Left lung (tissue), 14 donors: ENCODE measurements around the gene ENDOU. TPM values are rescaled to one million over a fixed set of nuclear protein-coding genes. Genes with fewer than 3 reads are reported as not detected.
A peak's percentile ranks its signal among the peaks of the same experiment; 100 is the strongest.

Source experiments
- ATAC-seq: fragments of 200-7000 bp; cut with Tn5 transposase; one replicate; pipeline ENCODE4 v1.9.1; 2020; ENCODE audit warnings: moderate library complexity
- DNase-seq, 4 donors: peaks; one replicate each; pipeline ENCODE4 v3.0.0-alpha.2; 2013 to 2020
- H3K27ac ChIP-seq, 2 donors: fragments of 200-600 bp; sonication (generic) in 1 of 2; one replicate each; pipeline versions ENCODE4 v1.5.0 to v1.8.0; 2020 to 2021
- H3K27me3 ChIP-seq, 2 donors: fragments of 200-600 bp; sonication (generic) in 1 of 2; one replicate each; pipeline versions ENCODE4 v1.5.0 to v1.8.0; 2020 to 2021
- H3K36me3 ChIP-seq, 2 donors: fragments of 200-600 bp; sonication (generic) in 1 of 2; one replicate each; pipeline versions ENCODE4 v1.5.0 to v1.8.0; 2020 to 2021
- H3K4me1 ChIP-seq, 2 donors: fragments of 200-600 bp; one replicate each; pipeline ENCODE4 v1.8.0; 2021
- H3K4me3 ChIP-seq, 2 donors: fragments of 200-600 bp; sonication (generic) in 1 of 2; one replicate each; pipeline versions ENCODE4 v1.5.0 to v1.8.0; 2020 to 2021; ENCODE audit warnings: mild to moderate bottlenecking in 1 of 2
- H3K9me3 ChIP-seq, 2 donors: fragments of 200-600 bp; sonication (generic) in 1 of 2; one replicate each; pipeline versions ENCODE4 v1.5.0 to v1.8.0; 2020 to 2021
- CTCF ChIP-seq, 2 donors: fragments of 200-600 bp; sonication (generic) in 1 of 2; IDR thresholded peaks; one replicate each; pipeline versions ENCODE4 v1.5.0 to v1.8.0; 2021; ENCODE audit warnings: antibody characterized with exemption in 2 of 2
- intact Hi-C, 2 donors: fragments of 100-400 bp; cut with DNase I; formaldehyde crosslinking; loops; one replicate each; pipeline versions ENCODE4 v1.11.2 to v1.14.2; 2022
- long read RNA-seq, 12 donors: library from polyadenylated mRNA in 2 of 12; unstranded in 2 of 12; transcript quantifications; one replicate each; pipeline ENCODE4 v2.0.0 and lab custom pipeline, GENCODE V29; 2019 to 2026
- polyA plus RNA-seq, 6 donors: library from polyadenylated mRNA; unstranded; fragments of 120-200 nt; gene quantifications; one replicate each; pipeline ENCODE4 v1.2.1, GENCODE V29; 2013; ENCODE audit not compliant: insufficient read length in 6 of 6
- total RNA-seq, 2 donors: library from RNA; stranded (reverse); fragmentation: NEBNext Ultra II Directional; extraction: Animal tissue kit (Norgen Biotek cat#: 25700); gene quantifications; one replicate each; pipeline ENCODE4 v1.2.1, GENCODE V29; 2021
- donor health status: DM: no; HTN: yes; CAD: no.
- donor health status: DM: no; HTN: no; CAD: no.

ENDOU gene, protein sequence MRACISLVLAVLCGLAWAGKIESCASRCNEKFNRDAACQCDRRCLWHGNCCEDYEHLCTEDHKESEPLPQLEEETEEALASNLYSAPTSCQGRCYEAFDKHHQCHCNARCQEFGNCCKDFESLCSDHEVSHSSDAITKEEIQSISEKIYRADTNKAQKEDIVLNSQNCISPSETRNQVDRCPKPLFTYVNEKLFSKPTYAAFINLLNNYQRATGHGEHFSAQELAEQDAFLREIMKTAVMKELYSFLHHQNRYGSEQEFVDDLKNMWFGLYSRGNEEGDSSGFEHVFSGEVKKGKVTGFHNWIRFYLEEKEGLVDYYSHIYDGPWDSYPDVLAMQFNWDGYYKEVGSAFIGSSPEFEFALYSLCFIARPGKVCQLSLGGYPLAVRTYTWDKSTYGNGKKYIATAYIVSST
- total RNA-seq (not detected), polyA plus RNA-seq (under 1 TPM; 0.14 to 0.58 (median 0.30) TPM)
- long read RNA-seq, donor 1 = 0 reads
- long read RNA-seq, donor 2 = 0 reads
- long read RNA-seq, donor 3 = 0 reads
- long read RNA-seq, donor 4 = 0 reads
- long read RNA-seq, donor 5 = 0 reads
- long read RNA-seq, donor 6 = 0 reads
- long read RNA-seq, donor 7 = 0 reads
- long read RNA-seq, donor 8 = 0 reads
- long read RNA-seq, donor 9 = 0 reads
- long read RNA-seq, donor 10 = 0 reads
- long read RNA-seq, donor 11 = 0 reads
- long read RNA-seq, donor 12 = 0 reads

- Histone ChIP-seq H3K36me3 (no peaks in the 10 kb centered on the region), H3K9me3 (no peaks in the 10 kb centered on the region), H3K27me3 (no peaks in the 10 kb centered on the region), H3K27ac (no peak within 1 kb of the TSS), H3K4me1 (peaks cover 0 to 2% of the 10 kb centered on the region in 2 donors), H3K4me3 (no peak within 1 kb of the TSS)
- DNase-seq = peak in 1 of 4 donors; percentile 14
- ATAC-seq = no peak
- no peak for TF ChIP-seq CTCF (IDR thresholded peaks at IDR 0.05)
- intact Hi-C loops = no loop called here
Observed at GRCh38 chr12:47725091-47725772, at the start of gene ENDOU. TSS of gene ENDOU (minus strand) at chr12:47725490. CDS start at chr12:47725413, 77 bp downstream.

- no peak for DNase-seq
- intact Hi-C loops = loop anchor here in 1 of 2 donors (5.0 to 10.0 kb wide), 2 partner anchors 57 to 60 kb away; no protein-coding TSS in a partner anchor
- Histone ChIP-seq H3K27me3 (no peaks in the 10 kb centered on the region), H3K27ac (peak overlapping the region in 1 of 2 donors; percentile 77), H3K4me3 (peak overlapping the region in 1 of 2 donors; percentile 85), H3K9me3 (no peaks in the 10 kb centered on the region), H3K4me1 (peaks cover 19 to 79% of the 10 kb centered on the region in 2 donors), H3K36me3 (no peaks in the 10 kb centered on the region)
- no peak for ATAC-seq
- TF ChIP-seq CTCF (IDR thresholded peaks at IDR 0.05) = no peak
Observed at GRCh38 chr12:47774663-47775062, 49.4 kb upstream of the ENDOU start.

GRCh38 chr12:47773858-47774580 is 48.7 kb upstream of the ENDOU start:
- H3K27me3 ChIP-seq = no peaks in the 10 kb centered on the region
- peak overlapping the region; percentile 85 to 97 for H3K4me3 ChIP-seq
- no peaks in the 10 kb centered on the region for H3K36me3 ChIP-seq
- no peaks in the 10 kb centered on the region for H3K9me3 ChIP-seq
- H3K27ac ChIP-seq = peak overlapping the region in 1 of 2 donors; percentile 80
- no peak for TF ChIP-seq CTCF (IDR thresholded peaks at IDR 0.05)
- intact Hi-C loops = loop anchor here in 1 of 2 donors (10.0 kb wide), 1 partner anchor 61 kb away; no protein-coding TSS in a partner anchor
- ATAC-seq = no peak
- DNase-seq = no peak
- H3K4me1 ChIP-seq = peaks cover 19 to 74% of the 10 kb centered on the region in 2 donors

- peak within 1 kb of the TSS; percentile 85 to 97 for H3K4me3 ChIP-seq
- no peak for TF ChIP-seq CTCF (IDR thresholded peaks at IDR 0.05)
- DNase-seq (peak in 3 of 4 donors; percentile 64 to 96 (median 75)), ATAC-seq (peak; percentile 86)
- H3K36me3 ChIP-seq = no peaks in the 10 kb centered on the region
- H3K9me3 ChIP-seq = no peaks in the 10 kb centered on the region
- H3K27ac ChIP-seq = peak within 1 kb of the TSS; percentile 75 to 80
- H3K4me1 ChIP-seq = peaks cover 19 to 66% of the 10 kb centered on the region in 2 donors
- no peaks in the 10 kb centered on the region for H3K27me3 ChIP-seq
- intact Hi-C loops = loop anchor here in 1 of 2 donors (10.0 kb wide), 1 partner anchor 62 kb away; no protein-coding TSS in a partner anchor
Observed at GRCh38 chr12:47773062-47773857, 48.0 kb upstream of the ENDOU start, which contains the start of gene SLC48A1. TSS of gene SLC48A1 (plus strand) at chr12:47773238. CDS start at chr12:47773305, 67 bp downstream.
